Measurements from ENCODE around the gene RHBDF1.

- TF ChIP-seq POLR2A (IDR thresholded peaks at IDR 0.05; ENCODE audit: low read length): peak; percentile 73
- TF ChIP-seq CTCF (IDR thresholded peaks at IDR 0.05): no peak
- TF ChIP-seq MAZ (IDR thresholded peaks at IDR 0.05; ENCODE audit: borderline replicate concordance, low read depth, low read length): no peak
- no peak for TF ChIP-seq CHD2 (IDR thresholded peaks at IDR 0.05; ENCODE audit: low read length, partially characterized antibody)
Observed at GRCh38 chr16:77807-78443, 5.5 kb upstream of the RHBDF1 start, which contains the start of gene MPG.
